IPS DF 6.9 (cell line): Measurements from ENCODE around the gene USP2.

Source experiments
- DNase-seq: peaks from one replicate; pipeline ENCODE4 v3.0.0-alpha.2; 2013; ENCODE audit warnings: low read depth, low spot score
- H3K27ac ChIP-seq: one replicate; pipeline ENCODE4 v1.5.1; 2013; ENCODE audit warnings: low read length, control low read depth
- H3K27me3 ChIP-seq: 2 replicates; pipeline ENCODE4 v1.6.1; 2013; ENCODE audit warnings: mild to moderate bottlenecking, low read length; ENCODE audit not compliant: control insufficient read depth, insufficient read depth
- H3K36me3 ChIP-seq: 2 replicates; pipeline ENCODE4 v1.6.1; 2013; ENCODE audit warnings: low read length; ENCODE audit not compliant: control insufficient read depth, insufficient read depth
- H3K4me1 ChIP-seq: 2 replicates; pipeline ENCODE4 v1.6.1; 2013; ENCODE audit warnings: low read length; ENCODE audit not compliant: control insufficient read depth, insufficient read depth
- H3K4me3 ChIP-seq: 2 replicates; pipeline ENCODE4 v1.5.1; 2013; ENCODE audit warnings: mild to moderate bottlenecking, low read length
- H3K9me3 ChIP-seq: 2 replicates; pipeline ENCODE4 v1.6.1; 2013; ENCODE audit warnings: low read length, inconsistent platforms; ENCODE audit not compliant: control insufficient read depth, insufficient read depth
- WGBS: extraction: QIAGEN DNeasy Blood & Tissue Kit; methylation state at CpG from one replicate; pipeline ENCODE4 v1.1.7; 2013; ENCODE audit warnings: mixed read lengths, missing lambda C conversion rate; ENCODE audit not compliant: insufficient read length, insufficient coverage; 5-methylcytosine and 5-hydroxymethylcytosine counted together

USP2 gene, protein sequence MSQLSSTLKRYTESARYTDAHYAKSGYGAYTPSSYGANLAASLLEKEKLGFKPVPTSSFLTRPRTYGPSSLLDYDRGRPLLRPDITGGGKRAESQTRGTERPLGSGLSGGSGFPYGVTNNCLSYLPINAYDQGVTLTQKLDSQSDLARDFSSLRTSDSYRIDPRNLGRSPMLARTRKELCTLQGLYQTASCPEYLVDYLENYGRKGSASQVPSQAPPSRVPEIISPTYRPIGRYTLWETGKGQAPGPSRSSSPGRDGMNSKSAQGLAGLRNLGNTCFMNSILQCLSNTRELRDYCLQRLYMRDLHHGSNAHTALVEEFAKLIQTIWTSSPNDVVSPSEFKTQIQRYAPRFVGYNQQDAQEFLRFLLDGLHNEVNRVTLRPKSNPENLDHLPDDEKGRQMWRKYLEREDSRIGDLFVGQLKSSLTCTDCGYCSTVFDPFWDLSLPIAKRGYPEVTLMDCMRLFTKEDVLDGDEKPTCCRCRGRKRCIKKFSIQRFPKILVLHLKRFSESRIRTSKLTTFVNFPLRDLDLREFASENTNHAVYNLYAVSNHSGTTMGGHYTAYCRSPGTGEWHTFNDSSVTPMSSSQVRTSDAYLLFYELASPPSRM

DNA sequence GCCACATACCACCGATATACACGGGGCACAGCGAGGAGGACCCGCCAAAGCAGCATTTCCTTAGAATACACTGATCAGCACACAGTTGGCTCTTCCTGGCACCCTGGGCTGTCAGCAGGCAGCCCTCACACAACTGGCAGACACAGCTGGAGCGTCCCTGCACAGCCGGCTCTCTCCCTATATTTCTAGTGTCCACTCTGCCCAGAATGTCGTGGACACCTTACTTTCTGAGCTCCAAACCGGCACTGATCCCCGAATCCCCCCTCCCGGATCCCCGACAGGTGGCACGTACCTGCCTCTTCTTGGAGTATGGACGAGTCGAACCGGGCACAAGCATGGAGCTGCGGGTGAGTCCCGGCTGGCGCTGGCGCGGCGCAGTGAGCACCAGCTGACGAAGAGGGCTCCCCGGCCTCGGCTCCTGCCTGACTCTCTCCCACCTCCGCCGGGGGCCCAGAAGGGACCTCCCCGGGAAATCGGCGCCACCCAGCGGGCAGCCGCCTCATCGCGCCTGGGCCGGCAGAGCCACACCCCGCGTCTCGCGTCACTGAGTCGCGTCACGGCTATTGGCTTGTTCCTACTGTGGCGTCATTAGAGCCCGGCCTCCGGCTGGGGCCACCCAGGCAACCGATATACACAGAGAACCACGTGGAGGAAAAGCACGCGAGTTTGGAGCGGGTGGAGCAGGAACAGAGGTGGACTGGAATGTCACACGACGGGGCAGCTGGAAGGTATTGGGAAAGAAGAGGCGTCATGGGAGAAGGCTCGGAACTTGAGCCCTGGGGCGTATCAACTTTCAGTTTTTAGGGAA is at the start of gene USP2:
USP2 (minus strand) TSS at position 510 of the 808 bp plus-strand sequence. CDS start 8,210 bp downstream, outside the sequence.
- Histone ChIP-seq H3K27ac (no peak within 1 kb of the TSS), H3K27me3 (peaks cover 3% of the 10 kb centered on the region; the same call in 1 of the 2 replicates), H3K4me1 (peaks cover 19% of the 10 kb centered on the region), H3K9me3 (no peaks in the 10 kb centered on the region), H3K4me3 (peak within 1 kb of the TSS; percentile 51; the same call in 1 of the 2 replicates), H3K36me3 (no peaks in the 10 kb centered on the region)
- DNase-seq: peak; percentile 84
- no CpG with 5 or more reads among the region's 54 CpGs for WGBS

DNA sequence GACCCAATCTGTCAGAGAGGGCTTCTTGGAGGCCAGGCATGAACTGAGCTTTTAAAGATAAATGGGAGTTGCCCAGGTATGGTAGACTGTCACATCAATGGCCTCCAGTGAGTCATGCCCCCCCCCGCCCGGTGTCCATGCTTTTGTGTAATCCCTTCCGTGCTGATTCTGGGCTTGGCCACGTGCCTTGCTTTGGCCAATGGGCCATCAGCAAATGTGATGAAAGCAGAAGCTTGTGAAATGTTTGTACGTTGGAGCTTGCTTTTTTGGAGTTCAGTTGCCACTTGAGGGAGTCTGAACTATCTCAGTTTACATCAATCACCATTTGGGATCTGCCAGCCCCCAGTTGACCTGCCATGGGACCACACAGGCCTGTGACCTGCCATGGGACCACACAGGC is 45.8 kb upstream of the USP2 start:
- no CpG with 5 or more reads among the region's 5 CpGs for WGBS
- no peak for DNase-seq

DNA sequence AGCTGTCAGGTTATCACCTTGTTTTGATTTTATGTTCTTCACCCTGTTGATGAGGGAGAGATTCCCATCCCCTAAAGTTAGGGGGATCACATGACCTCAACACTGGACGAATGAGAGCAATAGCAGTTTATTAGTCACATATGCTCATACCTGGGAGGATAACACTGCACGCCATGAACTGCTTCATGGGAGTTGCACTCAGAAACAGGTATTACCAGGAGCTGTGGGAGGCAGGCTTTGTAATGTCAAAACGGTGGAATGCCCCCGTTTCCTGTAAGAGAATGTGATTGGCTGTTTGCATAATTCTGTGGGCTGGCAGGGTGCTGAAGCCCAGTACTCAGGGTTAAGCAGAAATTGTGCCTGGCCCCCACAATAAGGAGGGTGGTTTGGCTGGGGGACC is 44.7 kb upstream of the USP2 start:
- no peak overlapping the region for H3K27ac ChIP-seq
- H3K4me1 ChIP-seq: peaks cover 13% of the 10 kb centered on the region; the same call in 1 of the 2 replicates
- H3K36me3 ChIP-seq: no peaks in the 10 kb centered on the region
- WGBS: no CpG with 5 or more reads among the region's 4 CpGs
- H3K4me3 ChIP-seq: no peak overlapping the region
- no peaks in the 10 kb centered on the region for H3K9me3 ChIP-seq
- no peak for DNase-seq
- H3K27me3 ChIP-seq: no peaks in the 10 kb centered on the region

More for the DNA sequence above, 45.8 kb upstream of the USP2 start:
- peaks cover 11% of the 10 kb centered on the region for H3K4me1 ChIP-seq
- H3K4me3 ChIP-seq: no peak overlapping the region
- no peaks in the 10 kb centered on the region for H3K9me3 ChIP-seq
- H3K27ac ChIP-seq: no peak overlapping the region
- H3K36me3 ChIP-seq: no peaks in the 10 kb centered on the region
- no peaks in the 10 kb centered on the region for H3K27me3 ChIP-seq

DNA sequence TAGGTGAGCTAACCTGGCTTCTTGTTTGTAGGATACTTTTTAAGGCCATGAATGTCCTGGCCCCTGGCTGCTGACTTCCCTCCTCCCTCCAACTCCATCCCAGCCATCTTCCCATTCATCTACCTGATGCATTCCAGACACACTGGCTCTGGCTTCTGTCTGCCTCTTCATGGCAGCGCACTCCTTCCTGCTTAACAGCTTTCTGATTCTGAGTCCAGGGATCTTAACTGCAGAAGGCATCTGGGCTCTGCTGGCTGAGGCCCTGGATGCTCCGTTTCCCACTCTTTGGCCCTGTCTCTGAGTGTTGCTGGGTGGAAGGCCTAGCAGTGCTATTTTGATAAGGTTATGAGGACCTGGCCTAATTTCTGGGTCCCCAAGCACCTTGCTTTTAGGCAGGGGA is 43.3 kb upstream of the USP2 start:
- Histone ChIP-seq H3K9me3 (no peaks in the 10 kb centered on the region), H3K4me1 (peaks cover 17% of the 10 kb centered on the region), H3K27me3 (no peaks in the 10 kb centered on the region), H3K27ac (no peak overlapping the region), H3K36me3 (peaks cover 6% of the 10 kb centered on the region; the same call in 1 of the 2 replicates), H3K4me3 (no peak overlapping the region)
- WGBS: no CpG with 5 or more reads among the region's 2 CpGs
- DNase-seq: no peak

DNA sequence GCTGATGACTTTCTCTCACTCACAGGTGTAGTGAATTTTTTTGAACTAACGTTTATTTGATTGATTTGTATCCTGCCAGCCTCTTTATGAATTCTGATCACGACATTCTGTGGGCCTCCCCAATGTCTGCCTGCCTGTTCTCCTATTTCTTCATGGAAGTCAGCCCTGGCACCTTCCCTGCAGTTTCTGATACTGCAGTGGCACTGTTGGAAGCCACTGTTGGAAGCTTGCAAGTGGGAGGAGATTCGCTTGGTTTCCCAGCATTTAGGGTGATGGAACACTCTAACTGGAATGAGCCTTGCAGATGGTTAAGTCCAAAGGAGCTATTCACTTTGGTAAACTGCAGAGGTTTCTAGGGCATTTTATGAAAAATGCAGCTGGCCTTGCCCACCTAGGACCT is 42.8 kb upstream of the USP2 start:
- no peaks in the 10 kb centered on the region for H3K27me3 ChIP-seq
- no peaks in the 10 kb centered on the region for H3K9me3 ChIP-seq
- H3K27ac ChIP-seq: no peak overlapping the region
- peaks cover 18% of the 10 kb centered on the region for H3K4me1 ChIP-seq
- DNase-seq: no peak
- H3K4me3 ChIP-seq: no peak overlapping the region
- no CpG with 5 or more reads among the region's 3 CpGs for WGBS
- H3K36me3 ChIP-seq: peaks cover 11% of the 10 kb centered on the region

DNA sequence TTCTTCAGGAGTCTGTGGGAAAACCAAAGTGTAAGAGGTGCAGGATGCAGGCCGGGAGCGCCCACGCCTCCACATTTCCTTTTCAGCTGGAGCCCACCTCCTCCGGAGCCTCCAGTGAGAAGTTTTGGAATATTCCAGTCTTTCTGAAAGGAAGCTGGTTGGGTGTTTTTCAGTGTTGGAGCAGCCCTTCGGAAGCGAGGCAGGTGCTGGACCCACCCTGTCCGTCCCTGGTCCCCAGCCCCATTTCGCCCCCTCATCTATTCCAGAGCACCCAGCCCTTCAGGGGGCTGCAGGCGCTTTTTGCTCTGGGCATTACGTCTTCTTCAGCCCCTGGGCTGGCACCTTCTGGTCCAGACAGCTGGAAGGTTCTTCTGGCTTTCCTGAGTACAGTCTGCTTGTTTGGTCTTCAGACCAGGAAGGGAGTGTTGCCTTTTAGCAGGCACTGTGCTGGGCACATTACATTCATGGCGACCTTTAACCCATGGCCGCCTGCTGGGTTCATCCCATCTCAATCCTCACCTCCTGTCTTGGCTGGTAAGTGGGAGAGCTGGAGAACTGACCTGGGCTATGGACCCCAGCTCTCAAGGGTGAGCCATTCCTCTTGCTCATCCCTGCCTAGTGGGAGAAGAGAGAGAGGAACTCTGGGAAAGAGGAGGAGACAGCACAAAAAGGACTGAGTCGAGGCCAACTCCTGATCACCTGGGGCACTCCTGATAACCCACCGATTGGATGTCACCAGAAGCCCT is 42.2 kb upstream of the USP2 start:
- DNase-seq: no peak
- peaks cover 18% of the 10 kb centered on the region for H3K4me1 ChIP-seq
- H3K9me3 ChIP-seq: no peaks in the 10 kb centered on the region
- WGBS: no CpG with 5 or more reads among the region's 14 CpGs
- no peaks in the 10 kb centered on the region for H3K27me3 ChIP-seq
- H3K36me3 ChIP-seq: peaks cover 17% of the 10 kb centered on the region
- no peak overlapping the region for H3K27ac ChIP-seq
- H3K4me3 ChIP-seq: peak overlapping the region; percentile 61; the same call in 1 of the 2 replicates

DNA sequence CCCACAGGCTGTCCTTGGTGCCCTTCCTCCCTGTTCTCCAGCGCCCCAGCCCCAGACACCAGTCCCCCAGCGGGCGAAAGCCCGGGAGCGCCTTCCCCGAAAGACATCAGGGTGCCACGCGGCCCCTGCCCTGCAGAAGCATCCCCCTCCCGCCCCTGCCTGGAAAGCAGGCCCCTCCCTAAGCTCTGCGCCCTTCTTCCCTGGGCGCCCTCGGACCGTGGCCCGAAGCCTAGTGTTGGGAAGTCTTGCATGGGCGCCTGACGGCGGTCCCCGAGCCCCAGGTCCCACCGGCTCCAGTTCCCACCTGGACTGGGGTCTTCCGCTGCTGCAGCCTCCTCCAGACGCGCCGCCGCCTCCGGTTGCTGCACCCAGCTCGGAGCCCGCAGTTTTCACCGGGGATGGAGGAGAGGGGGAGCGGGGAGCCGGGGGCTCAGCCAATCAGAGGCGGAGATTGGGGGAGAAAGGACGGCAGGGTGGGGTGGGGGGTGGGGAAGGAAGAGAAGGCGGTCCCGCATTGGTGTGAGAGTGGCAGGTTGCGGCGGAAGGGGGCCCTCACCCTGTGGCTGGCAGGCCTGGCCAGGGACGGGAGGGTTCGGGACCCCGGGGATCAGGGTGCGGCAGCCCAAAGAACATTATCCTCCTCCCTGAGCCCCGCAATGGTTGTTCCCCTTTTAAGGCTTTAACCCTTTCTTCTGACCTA is 41.5 kb upstream of the USP2 start, which contains the start of gene THY1:
THY1 (minus strand) TSS at position 364 of the 700 bp plus-strand sequence. CDS start 2,267 bp downstream, outside the sequence.
- peaks cover 17% of the 10 kb centered on the region for H3K36me3 ChIP-seq
- no peak within 1 kb of the TSS for H3K27ac ChIP-seq
- H3K4me3 ChIP-seq: peak within 1 kb of the TSS; percentile 61
- WGBS: no CpG with 5 or more reads among the region's 41 CpGs
- H3K4me1 ChIP-seq: peaks cover 18% of the 10 kb centered on the region
- H3K9me3 ChIP-seq: no peaks in the 10 kb centered on the region
- no peak for DNase-seq
- no peaks in the 10 kb centered on the region for H3K27me3 ChIP-seq

DNA sequence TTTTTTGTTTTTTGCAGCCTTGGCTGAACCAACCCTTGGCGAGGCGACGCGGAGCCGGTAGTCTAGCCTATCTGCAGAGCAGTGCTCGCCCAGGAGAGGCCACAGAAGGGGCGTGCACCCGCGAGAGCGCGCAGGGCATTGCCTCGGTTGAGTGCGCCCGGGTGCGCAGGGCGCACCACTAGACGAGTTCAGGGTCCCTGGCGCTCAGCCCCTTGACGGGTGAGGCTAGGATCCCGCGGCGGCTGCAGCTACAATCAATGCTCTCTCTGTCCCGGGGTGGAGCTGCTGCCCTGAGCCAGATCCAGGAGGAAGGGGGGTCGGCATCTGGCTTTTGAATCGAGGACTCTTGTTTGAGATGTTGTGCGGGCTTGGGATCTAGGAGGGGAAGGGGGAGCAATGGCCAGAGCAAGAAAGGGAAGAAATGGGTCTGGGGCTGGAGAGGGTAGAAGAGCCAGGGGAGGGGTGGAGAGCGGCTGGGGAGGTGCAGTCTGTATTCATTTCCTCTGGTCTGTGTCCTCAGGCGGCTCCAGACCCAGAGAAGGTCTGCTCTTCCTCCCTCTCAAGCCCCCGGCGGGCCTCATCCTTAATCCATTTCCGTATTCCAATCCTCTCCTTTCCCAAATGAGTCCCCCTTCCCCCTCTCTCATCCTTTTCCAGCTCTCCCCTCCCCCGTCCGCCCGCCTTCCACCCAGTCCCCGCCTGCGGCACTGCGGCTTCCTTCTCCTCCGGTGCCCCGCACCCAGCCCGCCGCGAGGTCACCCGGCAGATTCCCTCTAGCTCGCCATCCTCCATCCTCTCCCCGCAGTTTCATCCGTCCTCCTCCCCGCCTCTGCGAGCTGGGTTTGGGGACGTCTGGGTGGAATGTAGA is 40.7 kb upstream of the USP2 start:
- Histone ChIP-seq H3K36me3 (peaks cover 17% of the 10 kb centered on the region), H3K27me3 (no peaks in the 10 kb centered on the region), H3K27ac (no peak overlapping the region), H3K9me3 (no peaks in the 10 kb centered on the region), H3K4me3 (peak overlapping the region; percentile 61), H3K4me1 (peaks cover 18% of the 10 kb centered on the region)
- no peak for DNase-seq
- no CpG with 5 or more reads among the region's 49 CpGs for WGBS

DNA sequence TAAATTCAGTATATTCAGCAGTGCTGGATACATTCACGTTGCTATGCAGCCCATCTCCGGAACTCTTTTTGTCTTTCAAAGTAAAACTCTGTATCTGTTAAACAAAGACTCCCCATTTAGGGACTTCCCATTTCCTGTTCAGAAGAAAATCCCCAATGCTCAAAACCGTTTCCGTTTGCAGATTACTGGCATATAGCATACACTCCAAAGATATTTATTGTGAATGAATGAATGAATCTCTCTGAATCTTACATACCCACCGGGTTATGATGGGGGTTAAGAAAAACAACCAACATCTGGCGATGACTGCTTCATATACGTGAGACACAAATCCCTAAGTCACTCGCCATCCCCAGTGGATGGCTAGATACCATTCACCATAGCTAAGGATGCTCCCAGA is 39.9 kb upstream of the USP2 start:
- WGBS: no CpG with 5 or more reads among the region's 8 CpGs
- Histone ChIP-seq H3K27me3 (no peaks in the 10 kb centered on the region), H3K4me1 (peaks cover 17% of the 10 kb centered on the region), H3K36me3 (peaks cover 17% of the 10 kb centered on the region), H3K9me3 (no peaks in the 10 kb centered on the region), H3K27ac (no peak overlapping the region), H3K4me3 (peak overlapping the region; percentile 61; the same call in 1 of the 2 replicates)
- no peak for DNase-seq
